Activated CD4-positive, alpha-beta T cell treated with anti-CD3 and anti-CD28 coated beads, Interleukin-2, amount 50 U/mL, for 16 hours (primary cell): ENCODE measurements around the gene MROH8.
"Not testable (repeated sequence)": the region's sequence is repeated elsewhere in the genome, so short reads cannot be mapped to it uniquely, and the experiment has no call there.

ENCODE experiments used
- DNase-seq: peaks from one replicate; pipeline ENCODE4 v3.0.0-alpha.2; 2020

MROH8 gene

GRCh38 chr20:37152284-37152683 is 27.1 kb downstream of the MROH8 start:
- DNase-seq, result no peak

GRCh38 chr20:37151529-37151928 is 27.8 kb downstream of the MROH8 start:
- DNase-seq, result no peak

- DNase-seq, result not testable (repeated sequence)
Measured at GRCh38 chr20:37150864-37151263, 28.5 kb downstream of the MROH8 start.

GRCh38 chr20:37147250-37147649 is 32.1 kb downstream of the MROH8 start:
- no peak for DNase-seq

- no peak for DNase-seq
Measured at GRCh38 chr20:37144856-37145404, 34.4 kb downstream of the MROH8 start.

- DNase-seq, result no peak
Measured at GRCh38 chr20:37142708-37143107, 36.6 kb downstream of the MROH8 start.

- DNase-seq, result no peak
Measured at GRCh38 chr20:37137547-37137946, 41.8 kb downstream of the MROH8 start.

GRCh38 chr20:37133952-37134351 is 45.4 kb downstream of the MROH8 start:
- DNase-seq, result no peak

GRCh38 chr20:37131486-37131885 is 47.9 kb downstream of the MROH8 start:
- DNase-seq, result no peak

GRCh38 chr20:37128803-37129202 is 50.5 kb downstream of the MROH8 start:
- DNase-seq, result no peak

GRCh38 chr20:37126290-37126689 is 53.1 kb downstream of the MROH8 start:
- DNase-seq, result not testable (repeated sequence)

- no peak for DNase-seq
Measured at GRCh38 chr20:37123441-37123840, 55.9 kb downstream of the MROH8 start.

GRCh38 chr20:37120497-37120896 is 58.9 kb downstream of the MROH8 start:
- no peak for DNase-seq

GRCh38 chr20:37119356-37120036 is 59.9 kb downstream of the MROH8 start:
- DNase-seq, result no peak

GRCh38 chr20:37114012-37114411 is 65.3 kb downstream of the MROH8 start:
- no peak for DNase-seq

- peak; percentile 7 for DNase-seq
Measured at GRCh38 chr20:37111926-37112455, 67.4 kb downstream of the MROH8 start.

GRCh38 chr20:37108676-37109075 is 70.7 kb downstream of the MROH8 start:
- DNase-seq, result no peak

GRCh38 chr20:37102571-37102970 is 76.8 kb downstream of the MROH8 start:
- no peak for DNase-seq

GRCh38 chr20:37096415-37097041 is 82.8 kb downstream of the MROH8 start:
- DNase-seq, result peak; percentile 5

- DNase-seq, result peak; percentile 91
Measured at GRCh38 chr20:37095599-37096414, 83.5 kb downstream of the MROH8 start, which contains the start of gene RBL1. TSS of gene RBL1 (minus strand) at chr20:37095997. CDS start at chr20:37095928, 69 bp downstream.

- DNase-seq, result peak; percentile 60
Measured at GRCh38 chr20:37095108-37095598, 84.2 kb downstream of the MROH8 start.

- DNase-seq, result no peak
Measured at GRCh38 chr20:37090407-37090806, 88.9 kb downstream of the MROH8 start.

GRCh38 chr20:37081717-37082289 is 97.5 kb downstream of the MROH8 start:
- DNase-seq, result peak; percentile 14
